Mucosa of stomach (tissue), 1 donor: ENCODE measurements around the gene DTNA.

Experiments
- H3K27me3 ChIP-seq: one replicate; pipeline ENCODE4 v1.7.0; 2013; ENCODE audit warnings: mild to moderate bottlenecking, low read length; ENCODE audit not compliant: control insufficient read depth, insufficient read depth
- H3K36me3 ChIP-seq: one replicate; pipeline ENCODE4 v1.7.0; 2013; ENCODE audit warnings: low read length; ENCODE audit not compliant: control insufficient read depth, insufficient read depth
- H3K4me1 ChIP-seq: one replicate; pipeline ENCODE4 v1.7.0; 2013; ENCODE audit warnings: mild to moderate bottlenecking, low read length; ENCODE audit not compliant: control insufficient read depth, insufficient read depth
- H3K4me3 ChIP-seq: one replicate; pipeline ENCODE4 v1.7.0; 2013; ENCODE audit warnings: low read length
- H3K9ac ChIP-seq: one replicate; pipeline ENCODE4 v1.7.0; 2013; ENCODE audit warnings: mild to moderate bottlenecking, low read length, moderate library complexity
- H3K9me3 ChIP-seq: one replicate; pipeline ENCODE4 v1.7.0; 2013; ENCODE audit warnings: mild to moderate bottlenecking, low read length, moderate library complexity; ENCODE audit not compliant: control insufficient read depth
- donor health status: Pancreatic carcinoma.

The DTNA gene

GRCh38 chr18:34871435-34871834 is 161.3 kb downstream of the DTNA start:
- H3K9ac ChIP-seq: no peak overlapping the region
- no peak overlapping the region for H3K4me3 ChIP-seq
- no peaks in the 10 kb centered on the region for H3K9me3 ChIP-seq
- no peaks in the 10 kb centered on the region for H3K27me3 ChIP-seq
- peaks cover 5% of the 10 kb centered on the region for H3K4me1 ChIP-seq
- H3K36me3 ChIP-seq: no peaks in the 10 kb centered on the region

DNA sequence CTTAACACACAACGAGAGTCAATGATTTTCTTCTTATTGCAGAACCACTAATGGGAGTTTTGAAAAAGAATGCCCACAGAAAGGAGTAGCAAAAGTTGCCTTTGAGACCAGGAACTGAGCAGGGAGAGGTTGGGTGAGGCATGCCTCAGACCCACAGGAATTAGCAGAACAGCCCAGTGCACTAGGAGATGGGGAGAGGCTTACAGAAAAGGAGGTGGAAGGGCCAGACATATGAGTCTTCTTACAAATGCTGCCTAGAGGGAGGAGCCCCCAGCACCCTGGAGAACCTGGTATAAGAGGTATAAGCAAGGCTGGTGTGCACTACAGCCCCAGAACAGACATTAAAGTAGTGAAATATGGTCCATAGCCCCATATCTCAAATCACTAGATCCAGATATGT is 162.0 kb downstream of the DTNA start:
- Histone ChIP-seq H3K36me3 (no peaks in the 10 kb centered on the region), H3K9ac (no peak overlapping the region), H3K9me3 (no peaks in the 10 kb centered on the region), H3K4me1 (peaks cover 5% of the 10 kb centered on the region), H3K27me3 (no peaks in the 10 kb centered on the region), H3K4me3 (no peak overlapping the region)

- no peak overlapping the region for H3K4me3 ChIP-seq
- no peak overlapping the region for H3K9ac ChIP-seq
- no peaks in the 10 kb centered on the region for H3K4me1 ChIP-seq
- no peaks in the 10 kb centered on the region for H3K36me3 ChIP-seq
- no peaks in the 10 kb centered on the region for H3K9me3 ChIP-seq
- H3K27me3 ChIP-seq: no peaks in the 10 kb centered on the region
Observed at GRCh38 chr18:34873986-34874580, 164.0 kb downstream of the DTNA start.

- H3K9me3 ChIP-seq: no peaks in the 10 kb centered on the region
- no peak overlapping the region for H3K4me3 ChIP-seq
- no peaks in the 10 kb centered on the region for H3K27me3 ChIP-seq
- no peak overlapping the region for H3K9ac ChIP-seq
- no peaks in the 10 kb centered on the region for H3K36me3 ChIP-seq
- H3K4me1 ChIP-seq: no peaks in the 10 kb centered on the region
Observed at GRCh38 chr18:34875150-34875549, 165.1 kb downstream of the DTNA start.

GRCh38 chr18:34880403-34880802 is 170.3 kb downstream of the DTNA start:
- H3K36me3 ChIP-seq: no peaks in the 10 kb centered on the region
- no peaks in the 10 kb centered on the region for H3K9me3 ChIP-seq
- no peak overlapping the region for H3K4me3 ChIP-seq

DNA sequence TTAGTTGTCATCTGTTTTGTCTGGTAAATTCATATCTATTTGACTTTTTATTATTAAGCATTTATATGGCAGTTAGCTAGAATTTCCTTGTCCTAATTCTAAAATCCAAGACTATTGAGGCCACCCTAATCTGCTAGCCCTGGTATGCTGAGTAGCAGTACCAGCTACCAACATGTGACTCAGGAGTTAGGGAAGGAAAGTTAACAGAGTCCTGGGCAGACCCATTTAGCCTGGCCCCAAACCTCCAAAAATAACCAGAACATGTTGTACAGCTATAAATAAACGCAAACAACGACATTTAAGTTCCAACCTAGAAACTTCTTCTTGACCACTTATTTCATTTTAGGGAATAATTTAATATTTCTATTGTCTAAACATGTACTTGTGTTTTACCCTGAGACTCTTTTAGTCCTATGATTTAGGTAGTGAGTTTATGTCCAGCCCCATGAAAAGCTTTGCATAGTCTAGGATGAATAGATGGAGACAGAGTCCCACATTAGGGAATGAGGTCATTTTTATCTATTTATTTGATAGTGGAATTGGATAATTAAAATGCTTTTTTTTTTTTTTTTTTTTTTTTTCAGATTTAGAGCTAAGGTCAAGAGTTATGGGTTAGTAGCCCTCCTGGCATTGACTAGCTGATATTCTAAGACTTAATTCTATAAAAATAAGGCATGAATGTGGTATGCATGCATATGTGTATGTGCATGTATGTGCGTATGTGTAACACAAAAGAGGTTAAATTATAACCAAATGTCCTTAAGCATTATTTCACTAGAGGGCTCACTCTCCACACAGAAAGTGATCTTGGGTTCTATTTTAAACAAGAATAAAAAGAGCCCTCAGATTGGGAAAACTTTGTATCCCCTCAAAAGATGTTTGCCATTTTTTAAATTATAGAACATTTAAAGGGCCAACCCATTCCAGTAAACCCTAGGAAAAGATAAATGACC is 171.1 kb downstream of the DTNA start:
- Histone ChIP-seq H3K9me3 (no peaks in the 10 kb centered on the region), H3K27me3 (no peaks in the 10 kb centered on the region), H3K36me3 (no peaks in the 10 kb centered on the region), H3K4me1 (no peaks in the 10 kb centered on the region), H3K4me3 (no peak overlapping the region), H3K9ac (no peak overlapping the region)

More at GRCh38 chr18:34880403-34880802, 170.3 kb downstream of the DTNA start:
- H3K27me3 ChIP-seq: no peaks in the 10 kb centered on the region
- no peaks in the 10 kb centered on the region for H3K4me1 ChIP-seq
- no peak overlapping the region for H3K9ac ChIP-seq

DNA sequence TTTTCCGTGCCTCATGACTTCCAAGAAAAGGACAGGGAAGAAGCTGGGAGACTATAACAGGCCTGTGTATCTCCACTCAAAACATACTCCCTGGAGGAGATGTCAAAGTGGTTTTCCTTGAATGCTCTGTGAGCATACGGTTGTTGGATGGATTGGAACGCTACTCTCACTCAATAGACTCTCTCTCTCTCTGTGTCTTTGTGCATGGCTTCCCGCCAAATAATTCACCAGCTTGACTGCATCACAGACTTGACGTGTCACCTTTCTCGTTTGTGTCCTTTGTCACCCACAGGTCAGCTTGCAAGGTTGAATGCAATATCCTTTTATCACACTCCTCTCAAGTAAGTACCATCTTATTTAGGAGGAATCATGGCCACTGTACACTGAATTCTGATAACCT is 174.3 kb downstream of the DTNA start:
- Histone ChIP-seq H3K9me3 (no peaks in the 10 kb centered on the region), H3K27me3 (no peaks in the 10 kb centered on the region), H3K36me3 (no peaks in the 10 kb centered on the region), H3K4me3 (no peak overlapping the region), H3K9ac (no peak overlapping the region), H3K4me1 (no peaks in the 10 kb centered on the region)

DNA sequence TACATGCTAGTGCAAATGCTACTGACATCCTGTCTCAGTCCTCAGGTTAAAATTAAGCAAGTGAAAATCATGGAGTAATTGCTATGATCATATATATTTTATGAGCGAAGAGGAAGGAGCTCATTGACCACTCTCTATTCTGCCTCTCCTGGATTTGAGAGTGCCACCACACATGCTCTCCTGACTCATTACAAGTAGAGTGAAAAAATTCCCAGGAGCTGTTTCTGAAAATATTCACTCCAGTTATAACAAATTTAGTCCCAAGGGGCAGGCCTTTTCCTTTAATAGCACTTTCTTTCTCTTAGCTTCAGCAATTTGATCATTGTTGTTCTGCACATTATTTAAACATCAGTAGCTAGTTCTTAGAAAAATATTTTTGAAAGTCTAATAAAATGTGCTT is 176.1 kb downstream of the DTNA start:
- Histone ChIP-seq H3K9me3 (no peaks in the 10 kb centered on the region), H3K4me1 (no peaks in the 10 kb centered on the region), H3K36me3 (no peaks in the 10 kb centered on the region), H3K9ac (no peak overlapping the region), H3K27me3 (no peaks in the 10 kb centered on the region), H3K4me3 (no peak overlapping the region)

- Histone ChIP-seq H3K4me1 (no peaks in the 10 kb centered on the region), H3K36me3 (no peaks in the 10 kb centered on the region), H3K9ac (no peak overlapping the region), H3K9me3 (no peaks in the 10 kb centered on the region), H3K27me3 (no peaks in the 10 kb centered on the region), H3K4me3 (no peak overlapping the region)
Observed at GRCh38 chr18:34887881-34888580, 177.9 kb downstream of the DTNA start.

- H3K27me3 ChIP-seq: no peaks in the 10 kb centered on the region
Observed at GRCh38 chr18:34890486-34891085, 180.5 kb downstream of the DTNA start.

DNA sequence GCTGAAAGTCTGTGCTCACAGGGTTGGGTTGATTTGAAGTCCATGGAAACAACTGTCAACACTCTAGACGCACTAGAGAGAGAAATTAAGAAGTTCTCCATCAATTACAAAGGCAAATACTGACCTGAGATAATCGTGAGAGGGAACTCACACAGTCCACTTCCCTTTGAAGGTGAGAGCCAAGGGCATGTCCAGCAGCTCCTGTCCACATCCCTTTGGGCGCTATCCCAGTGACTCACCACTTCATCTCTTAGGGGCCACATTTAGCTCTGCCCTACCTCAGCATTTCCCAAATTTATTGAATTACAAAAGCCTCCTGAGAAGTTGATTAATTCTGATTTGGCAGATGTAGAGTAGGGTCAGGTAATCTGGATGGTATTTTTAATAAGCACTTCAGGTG is 182.3 kb downstream of the DTNA start:
- Histone ChIP-seq H3K9ac (no peak overlapping the region), H3K4me1 (no peaks in the 10 kb centered on the region), H3K9me3 (no peaks in the 10 kb centered on the region), H3K36me3 (no peaks in the 10 kb centered on the region), H3K27me3 (no peaks in the 10 kb centered on the region), H3K4me3 (no peak overlapping the region)

More at GRCh38 chr18:34890486-34891085, 180.5 kb downstream of the DTNA start:
- H3K36me3 ChIP-seq: no peaks in the 10 kb centered on the region
- no peaks in the 10 kb centered on the region for H3K4me1 ChIP-seq
- H3K9me3 ChIP-seq: no peaks in the 10 kb centered on the region
- no peak overlapping the region for H3K4me3 ChIP-seq
- H3K9ac ChIP-seq: no peak overlapping the region

- H3K4me1 ChIP-seq: no peaks in the 10 kb centered on the region
- no peaks in the 10 kb centered on the region for H3K27me3 ChIP-seq
- H3K9ac ChIP-seq: no peak overlapping the region
- H3K4me3 ChIP-seq: no peak overlapping the region
- H3K36me3 ChIP-seq: no peaks in the 10 kb centered on the region
- no peaks in the 10 kb centered on the region for H3K9me3 ChIP-seq
Observed at GRCh38 chr18:34893239-34893638, 183.1 kb downstream of the DTNA start.
